HG03103 (cell line): ENCODE data around the gene SLC25A26.

ENCODE experiments used
- ATAC-seq: cut with Tn5 transposase; IDR thresholded peaks from one replicate; pipeline ENCODE4 v1.9.1; 2021; ENCODE audit warnings: low read depth; ENCODE audit not compliant: unreplicated experiment

The SLC25A26 gene

GRCh38 chr3:66393333-66394005 is 172.7 kb downstream of the SLC25A26 start:
- peak; percentile 4 for ATAC-seq

- ATAC-seq: peak; percentile 86
Measured at GRCh38 chr3:66394019-66394752, 173.4 kb downstream of the SLC25A26 start.

- ATAC-seq: no peak
Measured at GRCh38 chr3:66394753-66395249, 174.0 kb downstream of the SLC25A26 start.

GRCh38 chr3:66395635-66396034 is 174.8 kb downstream of the SLC25A26 start:
- ATAC-seq: no peak

- ATAC-seq: no peak
Measured at GRCh38 chr3:66396161-66396760, 175.5 kb downstream of the SLC25A26 start.

GRCh38 chr3:66396888-66397287 is 176.1 kb downstream of the SLC25A26 start:
- ATAC-seq: no peak

GRCh38 chr3:66397745-66398144 is 176.9 kb downstream of the SLC25A26 start:
- no peak for ATAC-seq

- ATAC-seq: no peak
Measured at GRCh38 chr3:66398228-66399025, 177.6 kb downstream of the SLC25A26 start.

- no peak for ATAC-seq
Measured at GRCh38 chr3:66399529-66400232, 178.9 kb downstream of the SLC25A26 start.

GRCh38 chr3:66400411-66401156 is 179.8 kb downstream of the SLC25A26 start:
- ATAC-seq: no peak

GRCh38 chr3:66401157-66401550 is 180.4 kb downstream of the SLC25A26 start:
- no peak for ATAC-seq

GRCh38 chr3:66401675-66402491 is 181.1 kb downstream of the SLC25A26 start:
- ATAC-seq: no peak

GRCh38 chr3:66402596-66403290 is 181.9 kb downstream of the SLC25A26 start:
- ATAC-seq: no peak

- no peak for ATAC-seq
Measured at GRCh38 chr3:66403323-66403990, 182.7 kb downstream of the SLC25A26 start.

- ATAC-seq: no peak
Measured at GRCh38 chr3:66404197-66404596, 183.4 kb downstream of the SLC25A26 start.

- ATAC-seq: no peak
Measured at GRCh38 chr3:66404903-66405700, 184.3 kb downstream of the SLC25A26 start.

- no peak for ATAC-seq
Measured at GRCh38 chr3:66405701-66406091, 184.9 kb downstream of the SLC25A26 start.
